MV-4-11 (cell line): ENCODE data around the gene TRIM56.
"Not testable (repeated sequence)": the region's sequence is repeated elsewhere in the genome, so short reads cannot be mapped to it uniquely, and the experiment has no call there.

Experiments used
- DNase-seq: peaks from one replicate; lab custom pipeline; 2025; lab: John Stamatoyannopoulos, UW

TRIM56 gene

GRCh38 chr7:101092266-101092905 is 7.1 kb downstream of the TRIM56 start:
- DNase-seq: not testable (repeated sequence)

DNA sequence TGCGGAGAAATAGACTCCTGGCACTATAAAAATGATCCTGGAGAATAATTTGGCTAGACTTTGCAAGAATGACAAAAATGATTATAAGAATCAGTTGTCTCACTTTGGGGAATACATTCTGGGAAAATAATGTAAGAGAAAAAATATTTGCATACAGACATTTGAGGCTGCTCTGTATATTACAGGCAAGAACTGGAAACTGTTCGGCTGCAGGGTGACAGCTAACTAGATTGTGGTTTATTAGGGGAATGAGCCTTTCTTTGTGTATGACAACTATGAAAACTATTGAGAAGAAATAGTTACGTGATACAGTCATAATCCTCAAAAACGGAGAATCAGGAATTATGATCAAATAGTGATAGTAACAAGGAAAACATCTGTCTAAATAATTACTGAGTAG is 8.6 kb downstream of the TRIM56 start:
- DNase-seq: no peak

DNA sequence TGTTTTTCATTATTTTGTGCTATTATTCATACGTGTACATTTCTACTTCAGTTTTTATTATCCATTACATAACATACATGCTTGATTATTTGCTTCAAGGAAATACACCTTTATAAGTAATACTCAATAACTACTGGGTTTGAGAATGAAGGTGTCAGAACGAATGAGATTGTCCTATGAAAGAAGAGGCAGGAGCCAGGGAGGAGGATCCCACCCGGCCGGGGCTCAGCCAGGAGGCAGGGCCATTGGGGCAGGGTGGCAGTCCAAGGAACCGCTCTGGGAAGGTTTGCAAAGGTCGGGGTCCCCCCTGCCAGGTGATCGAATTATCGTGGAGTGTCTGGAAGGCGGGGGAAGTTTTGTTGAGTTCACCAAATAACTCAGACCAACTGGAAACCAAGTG is 9.1 kb downstream of the TRIM56 start:
- no peak for DNase-seq

DNA sequence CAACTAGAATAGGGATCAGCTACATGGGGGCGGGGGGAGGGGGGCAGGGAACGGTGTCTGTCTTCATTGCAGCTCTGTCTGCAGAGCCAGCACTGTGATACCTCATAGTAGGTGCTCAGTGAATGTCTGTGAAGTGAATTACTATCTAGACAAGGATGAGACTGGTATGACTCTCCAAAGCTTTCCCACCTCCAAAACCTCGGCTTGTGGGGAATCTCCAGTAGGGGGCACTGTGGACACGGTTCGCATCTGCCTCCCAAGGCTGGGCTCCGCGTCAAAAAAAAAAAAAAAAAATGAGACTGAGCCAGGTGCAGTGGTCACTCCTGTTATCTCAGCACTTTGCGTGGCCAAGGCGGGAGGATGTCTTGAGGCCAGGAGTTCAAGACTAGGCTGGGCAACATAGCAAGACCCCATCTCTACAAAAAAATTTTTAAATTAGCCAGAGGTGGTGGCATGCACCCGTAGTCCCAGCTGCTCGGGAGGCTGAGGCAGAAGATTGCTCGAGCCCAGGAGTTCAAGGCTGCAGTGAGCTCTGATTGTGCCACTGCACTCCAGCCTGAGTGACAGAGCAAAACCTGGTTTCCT is 9.6 kb downstream of the TRIM56 start:
- no peak for DNase-seq

GRCh38 chr7:101096331-101096956 is 11.2 kb downstream of the TRIM56 start:
- DNase-seq: no peak

DNA sequence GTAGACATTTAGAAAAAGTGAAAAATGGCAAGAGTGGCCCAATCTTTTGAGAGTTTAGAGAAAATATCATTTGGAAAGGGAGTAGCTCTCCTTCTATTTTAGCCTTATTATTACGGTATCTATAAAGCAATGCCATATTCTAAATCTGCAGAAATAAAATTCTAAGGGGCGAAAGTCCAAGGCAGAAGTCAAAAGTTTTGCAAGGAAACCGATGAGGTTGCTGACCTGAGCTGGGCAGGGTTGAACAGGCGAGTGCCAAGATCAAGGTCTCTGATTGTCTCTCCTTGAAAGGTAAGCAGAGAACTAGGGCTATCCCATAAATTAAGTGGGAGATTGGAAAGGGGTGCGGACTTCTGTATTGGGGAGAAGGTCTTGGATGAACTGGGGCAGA is 11.7 kb downstream of the TRIM56 start:
- DNase-seq: no peak

GRCh38 chr7:101097561-101097960 is 12.3 kb downstream of the TRIM56 start:
- DNase-seq: no peak

DNA sequence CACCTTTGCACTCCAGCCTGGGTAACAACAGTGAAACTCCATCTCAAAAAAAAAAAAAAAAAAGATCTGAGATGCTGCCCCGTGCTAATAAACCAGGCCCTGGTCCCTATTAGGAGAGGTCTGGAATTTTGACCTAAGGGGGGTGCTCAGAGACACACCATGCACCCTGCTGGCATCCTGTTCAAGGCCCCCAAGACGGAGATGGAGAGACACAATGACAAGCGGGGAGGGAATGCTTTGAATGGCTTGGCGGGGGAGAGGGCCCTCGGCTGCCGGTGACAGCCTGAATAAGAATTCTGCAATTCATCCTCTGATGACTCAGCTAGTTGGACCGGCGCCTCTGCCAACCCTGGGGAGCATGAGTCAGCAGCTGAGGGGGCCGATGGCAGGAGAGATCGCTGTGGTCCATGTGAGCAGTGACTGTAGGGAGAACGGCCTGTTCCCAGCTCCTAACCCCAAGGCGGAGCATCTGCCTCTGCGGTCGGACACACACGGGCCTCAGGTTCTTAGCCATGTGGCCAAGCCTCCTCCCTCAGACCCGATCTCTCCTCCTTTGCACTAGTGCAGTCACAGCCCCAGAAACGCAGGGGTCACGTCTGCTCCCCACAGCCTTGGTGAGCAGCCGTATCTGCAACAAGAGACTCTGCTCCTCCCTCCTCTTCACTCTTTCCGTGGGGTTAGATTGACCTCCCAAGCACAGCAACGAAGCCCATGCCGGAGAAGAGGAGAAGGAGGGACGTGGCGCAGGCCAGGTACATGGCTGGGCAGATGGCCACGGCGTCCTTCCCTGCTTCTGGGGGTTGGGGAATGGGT is 14.9 kb downstream of the TRIM56 start:
- peak; percentile 92 for DNase-seq

DNA sequence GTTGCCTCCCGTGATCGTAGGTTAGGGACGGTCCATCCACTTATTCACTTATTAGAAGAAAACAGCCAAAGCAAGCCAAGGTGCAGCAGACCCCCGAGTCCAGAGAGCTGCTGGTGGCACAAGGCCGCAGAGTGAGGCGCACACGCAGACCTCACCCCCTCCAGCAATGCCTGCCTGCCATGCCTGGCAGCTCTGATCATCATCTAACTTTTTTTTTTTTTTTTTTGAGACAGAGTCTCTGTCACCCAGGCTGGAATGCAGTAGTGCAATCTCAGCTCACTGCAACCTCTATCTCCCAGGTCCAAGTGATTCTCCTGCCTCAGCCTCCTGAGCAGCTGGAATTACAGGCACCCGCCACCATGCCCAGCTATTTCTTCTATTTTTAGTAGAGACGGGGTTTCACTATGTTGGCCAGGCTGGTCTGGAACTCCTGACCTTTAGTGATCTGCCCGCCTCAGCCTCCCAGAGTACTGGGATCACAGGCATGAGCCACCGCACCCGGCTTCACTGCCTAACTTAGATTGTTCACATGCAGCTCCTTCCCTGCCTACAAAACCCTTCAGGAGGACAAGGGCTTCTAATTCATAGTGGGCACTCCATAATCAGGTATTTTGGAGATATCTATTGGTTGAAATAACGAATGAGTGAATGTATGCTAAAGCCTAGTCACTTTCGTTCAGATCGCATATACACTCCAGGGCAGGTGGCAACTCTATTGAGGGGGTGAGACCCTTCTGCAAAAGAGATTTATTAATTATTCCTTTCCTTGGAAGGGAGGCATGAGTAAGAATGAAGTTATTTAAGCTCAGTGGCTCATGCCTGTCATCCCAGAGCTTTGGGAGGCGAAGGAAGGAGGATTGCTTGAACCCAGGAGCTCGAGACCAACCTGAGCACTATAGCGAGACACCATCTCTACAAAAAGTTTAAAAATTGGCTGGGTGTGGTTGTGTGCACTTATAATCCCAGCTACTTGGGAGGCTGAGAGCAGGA is 15.9 kb downstream of the TRIM56 start:
- DNase-seq: no peak

- DNase-seq: no peak
Measured at GRCh38 chr7:101102026-101102425, 16.7 kb downstream of the TRIM56 start.

- not testable (repeated sequence) for DNase-seq
Measured at GRCh38 chr7:101103701-101104100, 18.4 kb downstream of the TRIM56 start.

DNA sequence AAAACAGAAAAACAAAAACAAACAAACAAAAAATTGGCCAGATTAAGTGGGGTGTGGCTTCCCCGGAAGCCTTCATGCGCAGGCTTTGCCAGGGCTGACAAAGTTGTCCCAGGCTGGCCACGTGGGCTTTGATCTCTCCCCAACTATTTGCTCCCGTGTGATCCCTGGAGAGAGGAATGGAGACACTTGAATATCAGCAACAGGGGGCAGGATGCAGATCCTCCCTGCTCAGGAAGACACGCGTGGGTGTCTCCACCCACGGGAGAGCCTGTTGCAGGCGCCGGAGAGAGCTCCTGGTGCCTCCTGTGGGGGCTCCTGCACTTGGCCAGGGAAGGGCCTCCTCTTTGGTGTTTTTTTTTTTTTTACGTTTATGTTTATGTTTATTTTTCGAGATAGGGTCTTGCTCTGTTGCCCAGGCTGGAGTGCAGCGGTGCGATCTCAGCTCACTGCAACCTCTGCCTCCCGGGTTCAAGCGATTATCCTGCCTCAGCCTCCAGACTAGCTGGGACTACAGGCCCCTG is 19.0 kb downstream of the TRIM56 start:
- no peak for DNase-seq

- DNase-seq: no peak
Measured at GRCh38 chr7:101104799-101105198, 19.5 kb downstream of the TRIM56 start.

DNA sequence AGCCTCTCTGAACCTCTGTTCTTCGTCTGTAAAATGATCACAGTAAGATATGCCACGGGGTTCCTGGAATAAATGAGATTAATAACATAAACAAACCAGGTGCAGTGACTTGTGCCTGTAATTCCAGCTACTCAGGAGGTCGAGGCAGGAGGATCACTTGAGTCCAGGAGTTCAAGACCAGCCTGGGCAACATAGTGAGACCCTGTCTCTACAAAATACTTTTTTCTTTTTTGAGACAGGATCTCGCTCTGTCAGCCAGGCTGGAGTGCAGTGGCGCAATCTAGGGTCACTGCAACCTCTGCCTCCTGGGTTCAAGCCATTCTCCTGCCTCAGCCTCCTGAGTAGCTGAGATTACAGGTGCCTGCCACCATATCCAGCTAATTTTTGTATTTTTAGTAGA is 20.0 kb downstream of the TRIM56 start:
- not testable (repeated sequence) for DNase-seq

GRCh38 chr7:101106386-101106785 is 21.1 kb downstream of the TRIM56 start:
- no peak for DNase-seq

DNA sequence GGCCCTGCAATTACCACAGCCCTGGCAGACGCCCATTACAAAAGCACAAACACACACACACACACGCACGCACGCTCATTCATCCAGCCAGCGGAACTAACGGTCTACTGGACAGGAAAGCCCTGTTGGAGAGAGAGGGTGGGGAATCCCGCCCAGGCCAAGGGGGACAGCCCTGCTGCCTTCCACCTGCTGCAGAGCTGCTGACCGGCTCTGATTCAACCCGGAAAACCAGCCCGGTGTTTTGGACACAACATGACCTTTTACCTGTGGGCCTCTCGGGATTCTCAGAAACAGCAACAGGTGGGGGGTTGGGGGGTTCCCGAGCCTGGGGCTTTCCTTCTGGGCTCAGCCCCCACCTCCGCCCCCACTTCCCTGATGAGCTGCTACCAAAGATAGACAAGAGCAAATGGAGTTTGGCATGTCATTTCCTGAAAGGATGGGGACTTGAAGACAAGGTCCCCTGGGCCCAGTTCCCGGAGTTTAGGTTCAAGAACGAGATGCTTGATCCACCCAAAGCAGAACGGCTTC is 23.1 kb downstream of the TRIM56 start:
- DNase-seq: peak; percentile 86

GRCh38 chr7:101108961-101109360 is 23.7 kb downstream of the TRIM56 start:
- no peak for DNase-seq

- no peak for DNase-seq
Measured at GRCh38 chr7:101109368-101109767, 24.1 kb downstream of the TRIM56 start.

- DNase-seq: no peak
Measured at GRCh38 chr7:101111261-101111660, 26.0 kb downstream of the TRIM56 start.

GRCh38 chr7:101112233-101112632 is 27.0 kb downstream of the TRIM56 start:
- no peak for DNase-seq

- DNase-seq: not testable (repeated sequence)
Measured at GRCh38 chr7:101113140-101113539, 27.9 kb downstream of the TRIM56 start.
